GM19023 (cell line): ENCODE measurements around the gene MLLT3.

Source experiments
- ATAC-seq: cut with Tn5 transposase; IDR thresholded peaks from one replicate; pipeline ENCODE4 v1.9.1; 2021; ENCODE audit warnings: mild to moderate bottlenecking, moderate library complexity; ENCODE audit not compliant: unreplicated experiment

Gene MLLT3

GRCh38 chr9:20559231-20559890, 62.9 kb downstream of the MLLT3 start:
- ATAC-seq = no peak

- ATAC-seq = no peak
Measured at GRCh38 chr9:20558566-20559016, 63.7 kb downstream of the MLLT3 start.

DNA sequence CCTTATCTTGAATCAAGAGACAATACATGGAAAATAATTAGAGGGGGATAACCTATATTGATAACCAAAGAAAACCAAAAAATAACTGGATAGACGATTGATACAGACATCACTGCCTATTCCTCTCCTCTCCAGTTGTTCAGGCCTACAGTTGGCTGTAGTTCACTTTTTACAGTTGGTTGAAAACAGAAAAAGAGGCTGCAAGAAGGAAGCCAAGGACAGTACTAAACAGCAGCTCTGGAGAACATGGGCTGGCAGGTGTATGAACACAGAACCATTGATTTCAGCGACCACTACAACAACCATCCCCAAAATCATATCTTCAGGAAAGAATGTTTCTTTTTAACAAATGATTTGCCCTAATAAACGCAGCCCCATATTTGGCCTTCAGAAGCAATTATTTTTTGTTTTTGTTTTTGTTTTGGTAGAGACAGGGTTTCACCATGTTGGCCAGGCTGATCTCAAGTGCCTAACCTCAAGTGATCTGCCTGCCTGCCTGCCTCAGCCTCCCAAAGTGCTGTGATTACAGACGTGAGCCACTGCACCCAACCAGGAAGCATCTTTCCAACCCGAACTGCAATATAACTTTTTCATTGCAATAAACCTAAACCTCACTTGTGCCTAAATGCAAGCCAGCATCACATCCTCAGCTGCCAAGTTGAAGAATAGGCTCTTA, 64.3 kb downstream of the MLLT3 start:
- no peak for ATAC-seq

GRCh38 chr9:20557285-20557684, 65.0 kb downstream of the MLLT3 start:
- ATAC-seq = no peak

- ATAC-seq = no peak
Measured at GRCh38 chr9:20553558-20554149, 68.6 kb downstream of the MLLT3 start.

DNA sequence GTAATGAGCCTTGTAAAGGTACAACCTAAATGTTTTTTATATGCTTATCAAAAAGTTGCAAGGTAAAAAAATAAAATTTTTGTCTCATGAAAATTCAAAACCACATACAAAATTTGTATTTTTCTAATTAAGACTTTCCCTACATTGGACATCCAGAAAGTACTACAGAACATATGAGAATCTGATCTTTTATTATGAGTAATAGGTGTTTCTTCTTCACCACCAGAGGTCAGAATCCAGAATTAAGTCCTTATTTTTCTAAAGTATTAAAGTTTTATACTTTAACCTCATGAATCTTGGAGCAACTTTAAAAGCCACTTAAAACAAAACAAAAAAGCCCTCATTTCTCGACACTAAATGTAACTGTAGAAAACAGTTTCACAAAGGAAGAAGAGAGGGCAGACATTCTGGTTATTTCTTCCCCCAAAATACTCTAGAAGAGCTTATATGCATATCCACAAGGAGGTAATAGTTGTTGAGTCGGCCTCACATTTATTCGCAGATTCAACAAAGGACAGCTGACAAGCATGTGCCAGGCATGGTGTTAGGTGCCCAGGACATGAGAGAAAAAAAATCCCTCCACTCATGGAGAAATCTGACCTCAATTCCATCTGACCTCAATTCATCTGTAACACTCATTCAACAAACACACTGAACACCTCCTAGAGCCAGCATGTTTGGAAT, 69.3 kb downstream of the MLLT3 start:
- ATAC-seq = no peak

DNA sequence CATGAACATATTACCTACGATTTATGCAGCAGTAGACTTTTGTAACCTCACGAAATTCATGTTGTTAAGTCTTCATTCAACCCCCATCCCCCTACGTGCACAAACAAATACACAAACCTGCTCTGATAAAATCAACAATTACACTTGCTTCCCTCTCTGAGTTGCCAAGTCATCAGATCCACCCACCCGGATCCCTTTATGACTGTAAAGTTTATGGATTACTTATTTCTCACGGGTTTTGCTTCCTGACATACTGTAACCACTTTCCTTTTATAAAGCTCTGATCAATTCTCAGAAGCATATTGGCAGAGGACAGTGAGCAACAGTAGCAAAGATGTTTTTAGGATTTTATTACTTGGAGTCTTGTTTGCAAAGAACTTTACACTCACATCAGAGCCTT, 70.5 kb downstream of the MLLT3 start:
- ATAC-seq = peak; percentile 57

GRCh38 chr9:20551236-20551635, 71.1 kb downstream of the MLLT3 start:
- no peak for ATAC-seq

DNA sequence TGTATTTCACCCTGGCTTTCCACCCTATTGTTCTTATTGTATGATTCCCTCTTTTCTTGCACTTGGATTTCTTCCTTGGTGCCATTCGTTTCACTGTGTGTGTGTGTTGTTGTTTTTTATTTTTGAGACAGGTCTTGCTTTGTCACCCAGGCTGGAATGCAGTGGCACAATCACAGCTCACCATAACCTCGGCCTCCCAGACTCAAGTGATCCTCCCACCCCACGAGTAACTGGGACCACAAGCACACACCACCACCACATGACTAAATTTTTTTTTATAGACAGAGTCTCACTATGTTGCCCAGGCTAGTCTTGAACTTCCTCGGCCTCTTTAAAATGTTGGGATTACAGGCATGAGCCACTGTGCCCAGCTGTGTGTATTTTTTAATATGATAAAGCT, 72.0 kb downstream of the MLLT3 start:
- ATAC-seq = no peak

DNA sequence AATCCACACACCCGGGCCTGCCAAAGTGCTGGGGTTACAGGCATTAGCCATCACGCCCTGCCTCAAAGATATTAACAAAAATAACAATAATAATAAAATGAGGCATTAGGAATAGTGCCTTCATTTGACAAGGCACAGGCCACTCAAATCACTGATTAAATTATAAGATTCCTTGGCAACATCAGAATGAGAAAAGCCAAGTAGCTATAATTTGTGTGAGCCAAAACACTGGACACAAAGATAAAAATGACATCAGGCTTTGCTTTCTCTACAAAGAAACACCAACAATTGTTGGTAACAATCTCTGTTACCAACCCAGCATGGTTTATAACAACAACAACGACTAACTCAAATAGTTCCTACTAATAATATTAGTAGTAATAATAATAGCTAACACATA, 73.2 kb downstream of the MLLT3 start:
- no peak for ATAC-seq

- no peak for ATAC-seq
Measured at GRCh38 chr9:20545023-20545622, 77.2 kb downstream of the MLLT3 start.

GRCh38 chr9:20540169-20540863, 82.0 kb downstream of the MLLT3 start:
- ATAC-seq = no peak

GRCh38 chr9:20538956-20539355, 83.3 kb downstream of the MLLT3 start:
- no peak for ATAC-seq

GRCh38 chr9:20538092-20538491, 84.2 kb downstream of the MLLT3 start:
- ATAC-seq = no peak

DNA sequence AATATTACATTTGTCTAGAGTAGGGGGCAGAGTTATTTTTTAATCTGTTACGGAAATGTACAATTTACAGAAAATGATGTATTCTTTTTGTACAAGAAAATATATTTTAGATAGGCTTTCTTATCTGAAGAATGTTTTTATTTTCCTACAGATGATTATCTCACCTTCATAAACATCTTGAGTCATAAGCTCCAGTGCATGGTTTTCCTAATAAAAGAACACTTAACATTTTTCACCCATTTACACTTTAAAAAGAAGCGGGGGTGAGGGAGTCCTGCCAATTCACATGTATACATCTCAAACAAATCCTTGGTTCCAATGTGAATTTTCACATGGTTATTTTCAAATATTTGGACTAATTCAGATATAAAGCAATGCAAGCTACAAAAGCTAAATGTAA, 85.0 kb downstream of the MLLT3 start:
- no peak for ATAC-seq

- no peak for ATAC-seq
Measured at GRCh38 chr9:20532584-20532983, 89.7 kb downstream of the MLLT3 start.

- ATAC-seq = no peak
Measured at GRCh38 chr9:20529837-20530236, 92.5 kb downstream of the MLLT3 start.

GRCh38 chr9:20528253-20528652, 94.0 kb downstream of the MLLT3 start:
- no peak for ATAC-seq

DNA sequence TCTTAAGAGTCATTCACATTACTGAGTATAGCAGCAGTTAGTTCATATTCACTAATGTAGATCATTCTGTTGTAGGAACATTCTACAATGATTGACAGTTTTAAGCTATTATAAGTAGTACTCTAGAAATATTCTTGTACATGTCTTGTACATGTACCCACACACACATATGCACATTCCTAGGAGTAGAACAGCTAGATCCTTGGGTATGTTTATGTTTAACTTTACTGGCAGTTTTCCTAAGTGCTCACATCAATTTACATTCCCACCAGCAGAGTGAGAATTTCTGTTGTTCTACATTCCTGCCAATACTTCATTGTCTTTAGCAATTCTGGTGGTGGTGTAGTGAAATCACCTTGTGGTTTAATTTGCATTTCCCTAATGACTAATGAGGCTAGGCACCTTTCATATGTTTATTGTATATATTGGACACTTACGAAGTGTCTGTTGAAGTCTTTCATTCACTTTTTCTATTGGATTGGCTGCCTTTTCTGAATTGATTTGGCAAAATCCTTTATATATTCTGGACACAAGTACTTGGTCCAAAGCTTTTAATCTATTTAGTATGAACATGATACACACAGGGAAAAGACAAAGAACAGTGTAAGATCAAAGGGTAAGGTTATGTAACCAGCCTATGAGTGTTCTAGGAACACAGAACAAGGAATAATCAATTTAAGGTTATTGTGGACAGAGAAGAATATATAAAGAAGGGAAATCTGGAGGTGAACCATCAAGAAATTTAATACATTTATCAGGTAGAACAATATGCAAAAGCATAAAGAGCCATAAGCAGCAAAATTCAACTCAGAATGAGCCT, 95.6 kb downstream of the MLLT3 start:
- peak; percentile 92 for ATAC-seq

DNA sequence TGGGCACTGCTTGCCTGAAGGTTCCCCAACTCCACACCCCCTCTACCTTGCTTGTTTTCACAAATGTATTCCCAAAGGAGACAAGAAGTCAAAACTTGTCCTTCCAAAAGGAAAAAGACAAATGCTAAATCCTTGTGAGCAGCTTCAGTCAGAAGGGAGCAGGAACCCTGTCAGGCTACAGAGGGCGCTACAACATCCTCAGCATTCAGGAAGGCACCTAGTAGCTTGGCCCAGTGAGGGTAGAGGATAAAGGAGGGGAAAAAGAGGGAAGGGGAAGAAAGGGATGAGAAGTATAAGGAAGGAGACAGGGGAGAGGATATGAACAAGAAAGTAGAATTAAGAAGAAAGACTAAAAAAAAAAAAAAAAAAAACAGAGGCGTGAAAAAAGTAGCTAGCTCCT, 97.5 kb downstream of the MLLT3 start:
- ATAC-seq = no peak
